Measurements from ENCODE around the gene SLC25A22.

SLC25A22 gene

DNA sequence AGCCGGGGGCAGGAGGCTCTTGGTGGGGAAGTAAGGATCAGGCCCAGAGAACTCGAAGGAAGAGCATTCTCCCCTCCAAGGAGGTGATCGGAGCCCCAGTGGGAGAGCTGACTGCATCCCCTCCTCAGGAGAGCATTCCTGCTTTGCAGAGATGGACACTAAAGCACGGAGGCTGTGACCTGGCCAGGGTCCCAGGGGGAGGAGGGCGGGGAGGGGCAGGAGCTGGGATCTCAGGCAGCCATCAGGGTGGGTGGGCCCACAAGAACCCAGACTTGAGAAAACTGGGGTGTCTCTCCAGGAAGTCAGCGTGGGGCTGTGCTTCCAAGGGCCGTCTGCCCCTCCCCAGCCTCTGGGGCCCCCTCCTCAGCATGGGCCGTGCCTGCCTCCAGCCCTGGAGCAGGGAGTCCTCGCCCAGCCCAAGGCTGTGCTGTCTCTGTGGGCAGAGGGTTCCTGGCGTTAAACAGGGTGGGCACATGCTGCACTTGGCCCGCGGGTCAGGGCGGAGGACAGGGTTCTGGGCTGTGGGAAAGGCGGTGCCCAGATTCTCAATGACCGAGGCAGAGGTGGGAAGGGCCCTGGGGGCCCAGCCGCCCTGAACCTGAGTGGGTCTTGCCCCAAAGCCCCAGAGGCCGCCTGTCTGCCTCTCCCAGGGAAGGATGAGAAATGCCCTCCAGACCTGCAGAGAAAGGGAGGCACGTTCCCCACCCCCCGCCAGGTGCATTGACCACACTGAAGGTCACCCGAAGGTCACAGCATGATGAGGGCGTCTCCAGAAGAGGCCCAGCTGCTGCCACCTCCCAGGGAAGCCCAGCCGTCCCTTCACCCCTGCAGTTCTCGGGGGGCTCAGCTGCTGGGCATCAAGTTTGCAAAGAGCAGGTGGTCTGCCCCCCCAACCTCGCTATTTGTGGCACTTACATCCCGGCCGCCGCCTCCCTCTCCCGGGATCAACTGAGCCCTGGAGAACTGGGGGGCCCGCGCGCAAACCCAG, 8.8 kb downstream of the SLC25A22 start:
- DNase-seq = no peak

DNA sequence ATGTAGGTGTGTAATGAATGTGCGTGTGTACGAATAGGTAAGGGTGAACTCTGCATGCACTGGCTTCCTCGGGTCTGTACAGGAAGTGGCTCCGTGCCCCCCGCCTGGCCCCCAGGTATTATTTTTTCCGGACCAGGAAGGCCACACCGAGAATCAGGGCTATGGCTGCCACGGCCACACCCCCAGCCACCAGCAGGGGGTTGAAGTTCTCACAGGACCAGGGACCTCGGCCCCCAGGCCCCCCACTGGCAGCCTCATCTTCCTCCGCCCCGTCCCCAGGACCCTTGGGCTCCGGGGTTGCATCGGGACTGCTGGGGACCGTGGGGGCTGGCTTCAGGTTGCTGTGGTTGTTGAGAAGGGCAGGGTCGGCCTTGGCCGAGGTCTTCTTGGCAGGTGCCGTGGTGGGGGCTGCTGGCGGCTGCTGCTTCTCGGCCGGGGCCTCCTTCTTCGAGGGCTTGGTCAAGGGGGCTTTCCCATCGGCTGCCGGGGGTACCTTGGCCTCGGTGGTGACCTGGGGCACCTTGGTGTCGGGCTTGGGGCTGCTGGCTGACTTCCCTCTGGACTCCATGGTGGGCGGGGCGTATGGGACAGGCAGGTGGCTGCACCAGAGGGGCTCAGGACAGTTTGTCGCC, 10.0 kb downstream of the SLC25A22 start:
- DNase-seq = no peak

DNA sequence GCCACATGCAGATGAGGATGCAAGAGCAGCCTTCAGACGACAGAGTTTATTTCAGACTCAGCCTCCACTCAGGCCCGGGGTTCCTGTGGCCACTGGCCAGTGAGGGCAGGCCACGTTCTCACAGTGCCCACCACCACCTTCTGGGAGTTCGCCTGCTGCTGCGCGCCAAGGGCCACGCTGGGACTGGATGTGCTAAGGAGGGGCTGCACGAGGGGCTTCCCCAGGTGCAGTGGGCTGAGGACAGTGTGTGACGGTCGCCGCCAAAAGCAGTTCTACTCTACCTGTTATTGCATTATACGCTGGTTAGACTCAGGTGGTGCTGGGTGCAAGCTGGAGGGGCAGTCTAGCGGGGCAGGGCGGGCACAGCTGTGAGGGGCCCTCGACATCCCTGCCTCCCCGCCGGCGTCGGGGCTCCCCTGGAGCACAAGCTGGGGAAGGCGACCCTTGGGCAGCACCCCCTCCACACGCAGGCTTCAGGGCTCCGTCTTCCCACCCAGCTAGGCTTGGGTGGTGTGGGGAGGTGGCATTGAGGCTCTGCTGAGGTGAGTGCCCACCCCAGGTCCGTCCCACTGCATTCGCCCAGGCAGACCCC, 10.9 kb downstream of the SLC25A22 start:
- no peak for DNase-seq

DNA sequence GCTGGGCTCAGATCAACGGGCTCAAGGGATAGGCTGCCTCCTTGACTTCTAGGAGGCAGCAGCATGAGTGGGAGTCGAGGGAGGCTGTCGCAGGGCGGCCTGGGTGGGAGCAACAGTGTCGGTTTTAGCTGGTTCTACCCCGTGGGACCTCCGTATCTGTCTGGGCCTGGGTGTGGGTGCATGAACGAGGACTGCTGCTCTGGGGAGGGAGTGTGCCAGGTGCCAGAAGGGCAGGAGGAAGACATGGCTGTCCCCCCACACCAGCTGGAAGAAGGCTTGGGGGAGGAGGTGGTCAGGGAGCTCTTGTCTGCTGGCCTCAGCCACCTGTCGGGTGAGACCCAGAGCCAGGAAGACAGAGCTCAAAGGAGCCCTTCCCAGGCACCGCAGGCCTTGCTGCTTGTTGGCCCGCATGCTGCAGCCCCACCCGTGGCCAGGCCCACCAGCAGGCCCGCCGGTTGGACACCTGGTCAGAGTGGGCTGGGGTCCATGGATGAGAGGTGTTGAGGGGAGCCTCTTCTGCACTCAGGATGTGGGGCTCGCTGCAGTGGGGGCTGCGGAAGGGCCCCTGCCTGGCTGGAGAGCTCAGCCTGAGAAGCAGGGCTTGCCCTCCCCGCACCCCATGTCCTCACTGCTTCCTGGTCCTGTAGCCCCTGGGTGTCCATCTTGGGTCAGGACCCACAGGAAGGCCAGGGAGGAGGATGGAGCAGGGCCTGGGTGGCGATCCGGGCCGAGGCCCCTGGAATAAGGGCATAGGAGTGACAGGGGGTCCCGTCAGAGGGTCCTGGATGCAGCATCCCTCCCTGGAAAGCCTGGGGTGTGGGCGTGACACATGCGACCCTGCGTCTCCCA, 11.6 kb downstream of the SLC25A22 start:
- no peak for DNase-seq

DNA sequence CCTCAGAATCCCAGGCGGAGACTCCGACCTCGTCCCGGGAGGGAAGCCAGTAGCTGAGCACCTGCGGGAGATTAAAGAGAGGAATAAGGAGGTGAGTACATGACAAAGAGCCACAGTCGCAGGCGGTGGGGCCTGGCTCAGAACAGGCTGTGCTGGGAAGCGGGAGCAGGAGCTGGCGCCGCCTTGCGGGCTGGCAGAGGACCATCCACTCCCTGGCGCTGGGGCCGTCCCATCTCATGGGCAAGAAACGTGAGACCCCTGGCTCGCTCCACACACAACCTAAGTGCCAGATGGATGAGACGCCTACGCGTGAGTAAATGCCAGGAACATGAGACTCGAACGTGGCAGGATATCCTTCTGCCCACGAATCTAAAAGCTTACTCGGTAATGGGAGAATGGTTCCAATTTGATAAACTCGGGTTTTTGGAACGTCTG, 14.5 kb downstream of the SLC25A22 start:
- peak; percentile 82 for DNase-seq

DNA sequence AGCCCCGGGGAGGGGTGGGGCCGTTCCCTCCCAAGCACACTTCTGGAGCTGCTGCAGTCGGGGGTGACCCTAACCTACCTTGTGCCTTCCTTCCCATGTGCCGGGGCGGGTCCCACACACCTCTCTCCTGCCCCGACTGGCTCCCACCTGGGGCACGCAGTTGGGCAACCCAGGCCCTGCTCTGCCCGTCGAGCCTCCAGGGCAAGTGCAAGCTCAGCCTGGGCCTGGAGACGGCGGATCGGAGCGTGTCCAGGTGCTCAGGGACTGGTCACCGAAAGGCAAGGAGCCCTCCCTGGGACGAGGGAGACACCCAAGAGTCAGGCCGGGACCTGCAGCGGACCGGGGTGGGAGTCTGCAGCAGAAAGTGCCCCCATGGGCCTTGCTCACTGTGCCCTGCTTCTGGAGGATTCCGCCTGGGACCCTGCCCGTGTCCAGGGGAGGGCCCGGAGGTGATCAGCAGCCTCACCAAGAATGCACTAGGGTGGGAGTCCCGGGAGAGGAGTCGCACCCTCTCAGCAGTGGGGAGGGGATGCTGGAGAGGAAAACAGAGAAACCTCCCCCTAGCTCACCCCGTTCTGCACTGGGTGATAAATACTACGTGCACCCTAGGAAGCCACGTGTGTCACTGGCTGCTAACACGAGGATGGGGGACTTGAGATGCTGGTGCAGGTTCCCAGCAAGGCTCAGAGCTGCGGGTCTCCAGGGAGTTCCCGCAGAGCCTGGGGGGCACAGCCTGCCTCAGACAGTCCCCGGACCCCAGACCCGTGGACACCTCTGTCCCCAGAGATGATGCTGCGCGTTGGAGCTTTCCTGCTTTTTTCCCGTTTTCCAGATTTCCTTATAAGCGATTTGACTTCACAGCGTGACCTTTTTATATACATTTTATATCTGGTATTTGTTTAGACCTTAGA, 15.6 kb downstream of the SLC25A22 start:
- DNase-seq = no peak

DNA sequence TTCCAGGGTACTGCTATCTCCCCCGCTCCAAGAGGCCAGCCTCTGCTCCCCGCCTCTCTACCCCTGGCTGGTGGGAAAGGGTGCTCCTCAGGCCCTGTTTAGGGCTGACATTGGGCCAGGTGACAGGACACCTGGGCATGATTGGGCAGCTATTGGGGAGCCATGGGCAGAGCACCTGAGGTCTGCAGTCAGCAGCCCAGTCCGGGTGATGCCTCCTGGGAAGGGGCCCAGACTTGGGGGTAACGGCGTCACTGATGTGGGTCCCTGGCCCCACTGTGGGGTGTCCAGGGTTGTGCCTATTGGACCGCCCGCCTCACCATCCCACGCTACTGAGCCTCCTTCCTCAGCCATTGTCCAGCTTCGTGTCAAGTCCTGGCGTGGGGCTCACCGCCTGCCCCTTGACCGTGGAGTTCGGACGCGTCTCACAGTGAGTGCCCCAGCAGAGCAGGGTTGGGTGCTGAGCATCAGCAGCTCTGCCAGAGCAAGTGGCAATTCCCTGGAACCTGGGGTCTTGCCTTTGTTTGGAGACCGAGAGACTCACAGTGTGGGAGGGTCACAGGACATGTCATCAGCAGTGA, 18.0 kb downstream of the SLC25A22 start:
- DNase-seq = no peak

DNA sequence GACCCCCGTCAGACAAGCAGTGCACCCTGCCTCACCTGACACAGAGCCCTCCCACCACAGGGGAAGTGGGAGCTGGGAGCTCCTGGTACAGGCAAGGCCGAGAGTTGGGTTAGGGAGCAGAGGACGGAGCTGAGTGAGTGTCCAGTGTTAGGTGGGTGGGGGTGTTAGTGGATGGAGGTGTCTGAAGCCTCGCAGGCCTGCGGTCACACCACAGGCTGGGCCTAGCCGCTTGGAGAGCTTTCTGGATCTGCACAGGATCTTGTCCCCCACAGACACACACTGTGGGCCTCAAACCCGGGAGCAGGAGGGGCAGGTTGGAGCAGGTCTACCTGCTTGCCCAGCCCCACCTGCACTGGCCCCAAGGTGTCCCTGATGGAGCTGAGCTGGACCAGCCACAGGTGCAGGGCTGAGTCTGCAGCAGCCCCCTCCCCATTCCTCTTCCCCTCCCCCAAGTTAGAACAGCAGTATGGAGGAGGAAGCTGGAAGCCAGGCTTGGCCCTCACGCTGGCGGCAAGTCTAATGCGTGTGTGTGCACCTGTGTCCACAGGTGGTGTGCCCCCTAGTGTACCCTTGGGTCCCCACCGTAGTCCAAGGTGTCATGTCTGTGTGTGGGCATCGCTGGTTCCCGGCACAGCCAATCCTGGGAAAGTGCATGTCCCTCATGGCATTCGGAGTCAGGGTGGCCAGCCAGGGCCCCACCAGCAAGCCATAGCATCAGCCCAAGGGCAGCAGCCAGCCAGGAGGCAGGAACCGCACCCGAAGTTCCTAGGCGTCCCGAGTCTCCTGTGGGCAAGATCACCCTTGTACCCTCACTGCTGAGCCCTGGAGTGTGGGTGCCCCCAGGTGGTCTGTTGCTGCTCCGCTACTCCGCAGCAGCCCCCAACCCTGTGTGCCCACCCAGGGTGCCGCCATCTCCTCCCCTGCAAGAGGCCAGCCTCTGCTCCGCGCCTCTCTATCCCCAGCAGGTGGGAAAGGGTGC, 18.8 kb downstream of the SLC25A22 start:
- DNase-seq = no peak

DNA sequence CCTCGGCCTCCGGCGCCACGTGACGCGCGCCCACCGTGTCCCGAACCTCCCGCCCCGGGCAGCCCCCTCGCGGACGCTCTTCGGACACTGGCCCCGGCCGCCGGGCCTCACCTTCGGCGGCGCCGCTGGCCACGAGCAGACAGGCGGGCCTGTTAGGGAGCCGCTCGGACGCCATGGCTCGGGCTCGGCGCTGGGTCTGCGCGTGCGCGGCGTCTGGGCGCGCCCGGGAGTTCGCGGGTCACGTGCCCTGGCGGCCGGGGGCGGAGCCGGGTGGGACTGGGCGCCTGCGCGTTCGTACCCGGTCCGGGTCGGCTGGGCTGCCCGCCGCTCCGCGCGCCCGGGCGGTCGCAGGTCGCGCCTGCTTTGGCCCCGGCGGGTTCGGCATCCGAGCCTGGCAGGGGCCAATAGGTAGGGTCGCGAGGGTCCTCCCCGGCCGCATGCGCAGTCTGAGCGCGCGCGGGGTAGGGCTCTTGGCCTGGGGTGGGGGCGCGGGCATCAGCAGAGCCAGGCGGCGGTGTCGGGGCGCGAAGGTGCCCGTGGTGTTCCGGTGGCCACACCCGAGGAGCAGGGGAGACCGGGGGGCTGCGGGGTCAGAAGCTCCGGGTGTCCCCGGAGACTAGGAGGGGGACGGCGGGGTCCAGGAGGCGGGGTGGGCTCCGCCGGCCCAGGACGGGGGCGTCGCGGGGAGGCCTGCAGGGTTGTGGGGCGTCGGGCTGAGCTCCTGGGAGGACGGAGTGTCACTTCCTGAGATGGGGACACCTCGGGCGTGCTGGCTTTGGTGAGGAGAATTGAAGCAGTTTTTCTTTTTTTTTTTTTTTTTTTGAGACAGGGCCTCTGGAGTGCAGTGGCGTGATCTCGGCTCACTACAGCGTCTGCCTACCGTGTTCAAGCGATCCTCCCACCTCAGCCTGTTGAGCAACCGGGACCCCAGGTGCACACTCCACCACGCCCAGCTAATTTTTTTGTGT, 20.5 kb downstream of the SLC25A22 start, which contains the start of gene GATD1:
GATD1 (minus strand) TSS at position 200 of the 968 bp plus-strand sequence; CDS start at position 175, 25 bp downstream.
- DNase-seq = peak; percentile 93

DNA sequence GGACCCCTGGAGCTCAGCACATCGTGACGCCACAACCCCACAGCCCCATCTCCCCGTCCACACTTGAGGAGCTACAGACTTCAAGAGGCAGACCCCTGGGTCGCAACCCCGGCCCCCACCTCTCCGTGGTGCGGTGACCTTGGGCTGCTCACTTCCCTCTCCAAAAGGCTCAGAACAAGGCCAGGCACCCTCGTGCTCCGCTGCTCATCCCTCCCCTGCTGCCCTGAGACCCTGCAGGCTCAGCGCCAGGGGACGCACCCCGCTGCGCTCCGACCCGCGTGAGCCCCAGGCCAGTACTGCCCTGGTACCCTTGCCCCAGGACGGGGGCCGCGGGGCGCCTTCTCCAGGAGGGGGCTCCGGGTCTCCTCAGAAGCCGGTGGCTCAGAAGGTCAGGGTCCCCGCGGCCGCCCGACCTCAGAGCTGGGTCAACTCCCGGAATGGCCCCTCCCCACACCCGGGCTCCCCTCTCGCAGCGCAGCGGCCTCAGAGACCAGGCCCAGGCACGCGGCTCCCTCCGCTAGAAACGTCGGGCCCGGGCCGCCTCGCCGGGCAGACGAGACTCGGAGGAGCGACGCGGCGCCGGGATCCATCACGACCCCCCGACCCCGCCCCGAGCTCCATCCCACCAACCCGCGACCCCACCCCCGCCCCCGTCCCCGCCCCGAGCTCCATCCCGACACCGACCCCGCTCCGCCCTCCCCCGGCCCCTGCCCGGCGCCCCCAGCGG, 21.4 kb downstream of the SLC25A22 start:
- DNase-seq = peak; percentile 61

DNA sequence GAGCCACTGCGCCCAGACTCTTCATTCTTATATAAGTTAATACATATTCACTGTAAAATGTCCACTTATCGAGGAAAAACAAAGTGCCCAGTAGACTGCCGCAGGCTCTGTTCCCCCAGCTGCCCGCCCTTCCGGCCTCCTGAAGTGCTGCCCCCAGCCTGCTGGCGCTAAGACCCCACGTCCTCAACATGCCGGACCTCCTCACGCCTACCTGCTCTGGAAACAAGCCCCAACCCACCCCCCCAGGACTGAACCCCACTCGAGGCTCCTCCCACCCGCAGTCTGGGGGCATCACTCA, 21.9 kb downstream of the SLC25A22 start:
- no peak for DNase-seq

DNA sequence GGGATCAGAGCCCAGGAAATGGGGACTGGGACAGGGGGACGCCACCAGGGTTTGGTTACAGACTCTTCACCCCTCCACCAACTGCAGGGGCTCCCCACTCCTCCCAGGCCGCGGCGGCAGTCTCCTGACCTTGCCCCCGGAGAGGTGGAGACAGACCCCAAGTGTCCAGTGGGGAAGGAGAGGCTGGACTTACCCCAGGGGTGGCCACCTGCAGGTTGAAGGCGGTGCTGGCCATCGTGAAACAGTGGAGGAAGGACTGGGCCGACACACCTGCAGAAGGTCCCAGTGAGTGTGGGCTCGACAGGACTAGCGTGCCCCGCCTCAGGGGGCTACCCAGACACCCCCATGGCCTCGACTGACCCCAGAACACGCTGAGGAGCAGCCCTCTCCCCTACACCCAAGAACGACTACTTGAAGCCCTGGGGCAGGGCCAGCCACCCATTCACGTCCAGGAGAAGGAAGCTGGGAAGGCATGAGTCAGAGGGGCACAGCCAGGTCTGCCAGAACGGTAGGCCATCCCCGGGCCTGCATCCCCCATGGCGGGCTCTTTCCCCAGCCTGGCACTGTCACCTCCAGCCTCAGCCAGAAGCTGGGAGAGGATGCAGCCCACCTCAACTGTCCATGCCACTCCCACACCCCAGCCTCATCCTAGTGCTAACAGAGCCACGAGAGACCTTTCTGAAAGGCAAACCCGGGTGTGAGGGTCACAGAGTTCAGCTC, 23.0 kb downstream of the SLC25A22 start:
- no peak for DNase-seq

DNA sequence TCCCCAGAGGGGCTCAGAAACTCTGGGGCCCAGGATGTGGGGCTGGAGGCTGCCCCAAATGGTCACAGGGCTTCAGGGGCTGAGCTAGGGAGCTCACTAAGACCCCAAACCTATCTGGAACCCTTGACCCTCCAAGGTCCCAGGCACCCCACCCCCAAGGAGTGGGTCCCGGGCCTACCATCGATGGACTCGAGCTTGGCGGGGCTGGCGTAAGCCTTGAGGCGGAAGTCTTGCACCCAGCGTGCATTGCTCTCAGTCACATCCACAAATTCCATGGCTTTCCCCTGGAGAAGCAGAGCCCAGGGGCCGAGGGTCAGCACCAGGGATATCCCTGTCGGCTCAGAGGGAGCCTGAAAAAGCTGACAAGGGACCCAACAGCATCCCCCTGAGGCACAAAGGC, 24.3 kb downstream of the SLC25A22 start:
- DNase-seq = no peak

DNA sequence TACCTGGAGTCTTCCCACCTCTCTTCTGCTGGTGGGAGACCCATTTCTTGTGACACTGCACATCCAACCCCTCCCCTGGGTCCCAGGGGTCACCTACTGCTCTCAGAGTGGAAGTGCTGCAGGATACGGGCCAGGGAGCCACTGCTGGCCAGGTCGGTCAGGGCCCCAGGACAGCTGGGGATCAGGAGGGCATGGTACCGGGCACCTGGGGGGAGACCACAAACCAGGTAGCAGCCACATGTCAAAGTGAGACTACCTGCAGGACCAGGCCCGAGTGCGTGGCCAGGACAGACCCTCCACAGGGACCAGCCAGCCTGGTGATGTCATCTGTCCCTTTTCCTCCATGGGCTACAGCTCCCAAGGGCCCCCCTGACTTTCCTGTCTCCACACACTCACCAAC, 24.7 kb downstream of the SLC25A22 start:
- DNase-seq = no peak

DNA sequence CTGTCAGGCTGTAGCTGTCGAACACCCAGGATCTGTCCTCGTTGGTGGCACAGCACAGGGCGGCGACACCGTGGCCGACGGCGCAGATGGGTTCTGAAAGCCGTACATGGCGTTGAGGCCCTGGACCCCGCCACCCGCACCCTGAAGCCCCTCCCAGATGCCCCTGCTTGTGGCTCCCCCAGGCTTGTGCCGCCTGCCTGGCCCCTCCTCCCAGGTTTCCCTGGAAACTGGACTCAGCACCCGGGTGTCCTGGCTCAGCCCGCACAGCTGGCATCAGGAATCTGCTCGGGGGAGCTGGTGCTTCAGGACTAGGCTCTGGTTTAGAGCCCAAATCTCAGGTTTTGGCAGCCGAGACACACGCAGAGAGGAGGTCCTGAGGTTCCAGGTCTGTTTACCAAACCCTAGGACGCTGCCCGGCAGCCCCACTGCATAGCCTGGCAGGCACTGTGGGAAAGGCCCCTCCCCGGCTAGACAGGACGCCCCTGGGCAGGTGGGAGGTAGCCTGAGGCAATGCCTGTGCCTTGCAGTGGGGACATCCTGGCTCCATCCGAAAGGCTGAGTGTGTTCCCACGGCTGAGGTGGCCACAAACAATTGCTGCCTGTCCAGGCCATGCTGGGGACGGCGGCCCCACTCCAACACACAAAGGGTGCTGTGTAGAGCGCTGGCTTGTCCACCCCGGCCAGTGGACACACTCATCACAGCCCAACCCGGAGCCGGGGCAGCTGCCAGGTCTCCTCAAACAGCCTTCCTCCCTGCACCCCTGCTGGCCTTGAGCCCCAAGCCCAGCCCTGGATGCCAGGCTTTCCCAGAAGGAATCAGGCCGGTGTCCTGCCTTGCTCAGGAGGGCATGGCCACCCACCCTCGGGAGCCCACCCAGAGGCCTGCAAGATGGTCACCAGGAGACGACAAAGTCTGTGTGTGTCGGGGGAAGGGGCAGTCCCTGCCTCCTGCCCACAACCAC, 25.4 kb downstream of the SLC25A22 start:
- DNase-seq = no peak

DNA sequence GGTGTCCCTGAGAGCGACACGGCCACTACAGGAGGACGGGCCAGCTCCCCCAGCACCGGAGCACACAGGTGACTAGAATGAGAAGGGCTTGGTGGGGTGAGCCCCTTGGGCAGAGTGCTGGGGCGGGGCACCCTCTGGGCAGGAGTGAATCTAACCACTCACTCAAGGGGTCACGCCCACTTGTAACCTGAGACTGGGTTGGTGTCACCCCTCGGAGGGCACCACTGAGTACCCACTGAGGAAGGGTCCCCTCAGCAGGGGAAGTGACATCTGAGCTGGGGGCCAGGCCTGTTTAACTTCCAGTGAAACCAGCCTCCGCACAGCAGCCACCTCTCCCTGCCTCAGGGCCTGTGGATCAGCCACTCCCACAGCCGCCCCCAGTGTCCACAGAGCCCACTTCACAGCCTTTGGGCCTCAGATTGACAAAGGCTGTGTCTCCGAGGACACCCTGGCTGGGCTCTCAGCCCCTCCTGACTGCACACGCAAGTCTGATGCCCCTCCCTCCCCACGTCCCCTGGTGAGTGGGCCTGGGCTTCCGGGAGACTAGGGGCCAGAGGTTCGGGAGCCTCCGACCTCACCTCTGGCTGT, 26.4 kb downstream of the SLC25A22 start:
- DNase-seq = no peak

Data from hematopoietic multipotent progenitor cell treated with erythropoietin and hydrocortisone succinate and interleukin-3 and kit ligand, for 6 days (in vitro differentiated cells).